CD4-positive, alpha-beta T cell treated with Interleukin-12 subunit alpha and Interleukin-12 subunit beta, for 1 hour (primary cell): ENCODE measurements around the gene MAPRE2.
A peak's percentile ranks its signal among the peaks of the same experiment; 100 is the strongest.

ENCODE experiments used
- DNase-seq: peaks from one replicate; pipeline ENCODE4 v3.0.0-alpha.2; 2020

MAPRE2 gene

GRCh38 chr18:35038881-35039491 is 2.2 kb upstream of the MAPRE2 start:
- no peak for DNase-seq

GRCh38 chr18:35040638-35040987 is 600 bp upstream of the MAPRE2 start:
- no peak for DNase-seq

GRCh38 chr18:35041815-35042387 is 688 bp downstream of the MAPRE2 start:
- peak; percentile 46 for DNase-seq

GRCh38 chr18:35042389-35043071 is 1.3 kb downstream of the MAPRE2 start:
- DNase-seq = peak; percentile 71

- DNase-seq = no peak
These were observed 2.0 kb downstream of the MAPRE2 start for GRCh38 chr18:35043207-35043606.

- DNase-seq = no peak
These were observed 3.9 kb downstream of the MAPRE2 start for GRCh38 chr18:35045121-35045520.

GRCh38 chr18:35045806-35046205 is 4.6 kb downstream of the MAPRE2 start:
- no peak for DNase-seq

- no peak for DNase-seq
These were observed 6.6 kb downstream of the MAPRE2 start for GRCh38 chr18:35047697-35048292.

- no peak for DNase-seq
These were observed 8.2 kb downstream of the MAPRE2 start for GRCh38 chr18:35049111-35050027.

GRCh38 chr18:35050028-35050546 is 8.9 kb downstream of the MAPRE2 start:
- no peak for DNase-seq

- no peak for DNase-seq
These were observed 9.5 kb downstream of the MAPRE2 start for GRCh38 chr18:35050705-35051195.

- DNase-seq = no peak
These were observed 10.6 kb downstream of the MAPRE2 start for GRCh38 chr18:35051641-35052377.

GRCh38 chr18:35054401-35054800 is 13.2 kb downstream of the MAPRE2 start:
- no peak for DNase-seq

GRCh38 chr18:35055105-35055504 is 13.9 kb downstream of the MAPRE2 start:
- no peak for DNase-seq

GRCh38 chr18:35055726-35056125 is 14.5 kb downstream of the MAPRE2 start:
- DNase-seq = no peak

- DNase-seq = no peak
These were observed 18.2 kb downstream of the MAPRE2 start for GRCh38 chr18:35059280-35059927.

GRCh38 chr18:35060122-35060815 is 19.1 kb downstream of the MAPRE2 start:
- no peak for DNase-seq

- DNase-seq = no peak
These were observed 20.1 kb downstream of the MAPRE2 start for GRCh38 chr18:35061336-35061735.

GRCh38 chr18:35061804-35062203 is 20.6 kb downstream of the MAPRE2 start:
- DNase-seq = no peak

- no peak for DNase-seq
These were observed 21.2 kb downstream of the MAPRE2 start for GRCh38 chr18:35062408-35062807.
